LNCaP clone FGC (cell line): ENCODE results near the gene ARHGAP21.

Source experiments
- DNase-seq: peaks from one replicate; pipeline ENCODE4 v3.0.0-alpha.2; 2011; ENCODE audit warnings: low read depth
- H3K4me3 ChIP-seq: 2 replicates; pipeline ENCODE4 v1.5.1; 2011; ENCODE audit warnings: mild to moderate bottlenecking, low read depth, low read length, control low read depth
- TF ChIP-seq, protein P1 (sequence below): IDR thresholded peaks from 2 replicates; pipeline ENCODE4 v1.5.1; 2012; ENCODE audit warnings: mild to moderate bottlenecking; ENCODE audit not compliant: control insufficient read depth, insufficient read depth; ENCODE audit errors: extremely low read depth

The ARHGAP21 gene

DNA sequence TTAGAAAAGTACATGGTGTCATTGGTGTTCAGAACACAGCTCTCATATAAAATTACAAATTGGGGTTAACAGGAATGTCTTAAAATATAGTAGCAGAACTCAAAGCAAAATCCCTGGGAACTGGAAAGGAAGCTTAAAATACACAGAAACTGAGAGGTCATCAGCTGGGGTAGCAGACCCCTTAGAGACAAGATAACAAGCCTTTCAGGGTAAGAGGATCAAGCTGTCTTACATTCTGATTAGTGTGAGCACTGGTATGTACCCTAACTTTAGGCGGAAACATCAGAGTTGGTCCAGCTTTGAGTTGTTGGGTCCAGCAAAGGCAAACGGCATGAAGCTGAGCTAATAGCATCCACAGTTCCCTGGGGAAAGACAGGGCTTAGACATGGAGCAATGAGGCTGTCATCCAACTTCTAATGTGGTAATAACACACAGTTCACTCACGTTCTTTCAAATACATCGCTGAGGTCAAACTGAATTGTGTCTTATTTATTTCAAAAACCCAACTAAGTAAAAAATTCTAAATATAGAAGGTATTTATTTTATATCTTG lies 32.6 kb downstream of the ARHGAP21 start:
- TF ChIP-seq, protein P1, sequence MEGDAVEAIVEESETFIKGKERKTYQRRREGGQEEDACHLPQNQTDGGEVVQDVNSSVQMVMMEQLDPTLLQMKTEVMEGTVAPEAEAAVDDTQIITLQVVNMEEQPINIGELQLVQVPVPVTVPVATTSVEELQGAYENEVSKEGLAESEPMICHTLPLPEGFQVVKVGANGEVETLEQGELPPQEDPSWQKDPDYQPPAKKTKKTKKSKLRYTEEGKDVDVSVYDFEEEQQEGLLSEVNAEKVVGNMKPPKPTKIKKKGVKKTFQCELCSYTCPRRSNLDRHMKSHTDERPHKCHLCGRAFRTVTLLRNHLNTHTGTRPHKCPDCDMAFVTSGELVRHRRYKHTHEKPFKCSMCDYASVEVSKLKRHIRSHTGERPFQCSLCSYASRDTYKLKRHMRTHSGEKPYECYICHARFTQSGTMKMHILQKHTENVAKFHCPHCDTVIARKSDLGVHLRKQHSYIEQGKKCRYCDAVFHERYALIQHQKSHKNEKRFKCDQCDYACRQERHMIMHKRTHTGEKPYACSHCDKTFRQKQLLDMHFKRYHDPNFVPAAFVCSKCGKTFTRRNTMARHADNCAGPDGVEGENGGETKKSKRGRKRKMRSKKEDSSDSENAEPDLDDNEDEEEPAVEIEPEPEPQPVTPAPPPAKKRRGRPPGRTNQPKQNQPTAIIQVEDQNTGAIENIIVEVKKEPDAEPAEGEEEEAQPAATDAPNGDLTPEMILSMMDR = no peak
- H3K4me3 ChIP-seq = no peak overlapping the region
- no peak for DNase-seq

DNA sequence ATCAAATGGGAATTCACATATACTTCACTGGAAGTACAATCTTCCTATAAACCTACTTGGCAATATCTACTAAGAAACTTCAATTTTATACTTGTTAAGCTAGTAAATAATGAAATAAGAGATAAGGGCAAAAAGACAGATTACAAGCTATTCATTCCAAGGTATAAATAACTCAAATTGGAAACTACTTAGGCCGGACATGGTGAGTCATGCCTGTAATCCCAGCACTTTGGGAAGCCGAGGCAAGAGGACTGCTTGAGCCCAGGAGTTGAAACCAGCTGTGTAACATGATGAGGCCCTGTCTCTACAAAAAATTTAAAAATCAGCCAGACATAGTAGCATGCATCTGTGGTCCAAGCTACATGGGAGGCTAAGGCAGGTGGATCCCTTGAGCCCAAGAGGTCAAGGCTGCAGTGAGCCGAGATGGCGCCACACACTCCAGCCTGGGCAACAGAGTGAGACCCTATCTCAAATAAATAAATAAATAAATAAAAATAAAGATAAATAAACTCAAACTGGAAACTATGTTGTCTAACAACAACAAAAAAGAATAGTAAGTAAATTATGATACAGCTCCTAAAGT lies 37.6 kb downstream of the ARHGAP21 start:
- TF ChIP-seq, protein P1 = no peak
- no peak overlapping the region for H3K4me3 ChIP-seq
- no peak for DNase-seq

DNA sequence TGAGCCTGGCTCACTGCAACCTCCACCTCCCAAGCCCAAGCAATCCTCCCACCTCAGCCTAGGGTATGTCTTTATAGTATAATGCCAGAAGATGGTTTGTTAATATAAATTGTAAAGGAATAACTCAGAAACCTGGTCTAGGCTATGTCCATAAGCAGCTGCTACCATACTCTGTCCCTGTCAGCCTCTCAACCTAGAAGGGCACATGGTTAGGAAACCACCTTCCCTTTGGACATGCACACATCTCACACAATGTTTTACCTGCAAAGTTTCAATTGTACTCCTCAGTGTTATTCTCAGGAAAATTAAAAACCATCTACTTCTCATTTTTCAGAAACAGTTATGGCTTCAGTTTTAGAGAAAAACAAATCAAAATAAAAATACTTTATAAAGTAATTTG lies 40.1 kb downstream of the ARHGAP21 start:
- TF ChIP-seq, protein P1 = no peak
- no peak overlapping the region for H3K4me3 ChIP-seq
- no peak for DNase-seq

DNA sequence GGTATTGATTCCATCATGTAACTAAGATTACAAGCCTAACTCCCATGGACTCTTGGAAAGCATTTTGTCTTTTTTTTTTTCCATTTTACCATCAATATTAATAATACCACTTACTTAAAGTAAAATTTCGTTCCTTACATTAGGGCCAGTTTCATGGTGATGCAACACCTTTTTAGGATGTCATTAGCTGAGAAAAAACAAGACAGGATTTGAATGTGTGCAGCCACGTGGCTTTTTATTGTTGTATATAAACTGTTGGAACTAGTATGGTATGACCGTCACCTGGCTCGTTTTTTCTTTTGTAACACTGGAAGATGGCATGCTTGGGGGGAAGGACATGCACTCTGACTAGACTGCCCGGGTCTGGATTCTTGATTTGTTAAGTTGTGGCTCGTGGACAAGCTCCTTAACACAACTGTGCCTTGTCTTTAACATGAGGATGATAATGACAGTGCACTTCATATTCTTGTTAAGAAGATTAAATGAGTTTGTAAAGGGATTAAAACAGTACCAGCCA lies 42.1 kb downstream of the ARHGAP21 start:
- peak overlapping the region; percentile 12; the same call in 1 of the 2 replicates for H3K4me3 ChIP-seq
- DNase-seq = peak; percentile 54
- TF ChIP-seq, protein P1 = no peak

DNA sequence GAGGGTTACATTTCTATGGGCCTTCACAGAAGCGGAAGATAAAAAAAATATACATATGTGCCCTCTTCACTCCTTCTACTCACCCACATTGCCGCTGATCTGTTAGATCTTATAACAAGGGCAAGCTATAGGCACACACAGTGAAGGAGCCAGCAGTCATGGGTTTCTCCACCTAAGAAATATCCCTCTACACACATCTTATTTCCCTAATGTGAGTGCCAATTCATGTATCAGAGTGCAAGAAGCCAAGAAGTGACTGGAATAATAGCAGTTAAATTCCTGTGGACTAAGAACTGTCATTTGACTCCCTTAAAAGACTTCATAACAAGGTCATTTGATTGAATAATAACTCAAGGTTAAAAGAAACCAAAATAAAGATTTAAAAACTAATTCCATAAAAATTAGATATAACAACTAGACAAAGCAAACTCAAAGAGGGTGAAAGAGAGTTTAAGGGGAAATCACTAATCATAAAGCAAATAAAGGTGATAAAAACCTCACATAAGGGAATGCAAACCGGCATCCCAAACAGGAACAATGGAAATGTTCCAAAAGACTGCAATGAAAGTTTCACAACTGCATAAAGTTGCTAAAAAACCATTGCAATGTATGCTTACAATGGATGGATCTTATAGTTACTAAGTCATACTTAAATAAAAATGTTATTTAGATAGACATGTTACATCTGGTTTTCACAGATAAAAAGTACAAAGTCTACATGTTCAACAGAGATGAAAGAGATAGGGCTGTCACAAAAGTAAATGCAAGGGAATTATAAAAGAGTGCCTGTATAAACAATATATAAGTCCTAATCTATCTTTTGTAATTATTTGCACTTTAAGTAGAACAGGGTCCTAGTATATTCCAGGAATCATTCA lies 42.8 kb downstream of the ARHGAP21 start:
- H3K4me3 ChIP-seq = no peak overlapping the region
- TF ChIP-seq, protein P1 = no peak
- DNase-seq = peak; percentile 50

DNA sequence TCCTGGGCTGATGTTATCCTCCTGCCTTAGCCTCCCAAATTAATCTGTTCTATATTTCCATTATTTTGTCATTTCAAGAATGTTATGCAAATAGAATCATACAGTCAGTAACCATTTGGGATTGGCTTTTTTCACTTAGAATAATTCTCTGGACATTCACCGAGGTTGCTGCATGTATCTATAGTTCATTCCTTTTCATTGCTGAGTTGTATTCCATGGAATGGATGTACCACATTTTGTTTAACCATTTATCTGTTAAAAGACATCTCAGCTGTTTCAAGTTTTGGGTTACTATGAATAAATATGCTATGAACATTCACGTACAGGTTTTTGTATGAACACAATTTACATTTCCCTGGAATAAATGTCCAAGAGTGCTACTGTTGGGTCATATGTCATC lies 44.9 kb downstream of the ARHGAP21 start:
- no peak for DNase-seq
- TF ChIP-seq, protein P1 = no peak
- no peak overlapping the region for H3K4me3 ChIP-seq
